ENCODE data around the gene LAMA5. TPM values are rescaled to one million over a fixed set of nuclear protein-coding genes. Genes with fewer than 3 reads are reported as not detected.

LAMA5 gene
- polyA plus RNA-seq, 3 donors: 0.05 TPM; not detected in 2

- Histone ChIP-seq H3K4me1 (ENCODE audit: control insufficient read depth in 1 of 2, insufficient read depth in 2 of 2, low read length in 2 of 2) (no peaks in the 10 kb centered on the region), H3K9me3 (replicated peaks in 1 of 2; ENCODE audit: control insufficient read depth in 1 of 2, insufficient read depth in 1 of 2, low read length in 2 of 2) (peaks cover 0 to 2% of the 10 kb centered on the region in 2 donors), H3K4me2 (replicated peaks; ENCODE audit: extremely low read depth, low read length, poor library complexity, severe bottlenecking) (no peak overlapping the region), H4K20me1 (ENCODE audit: insufficient read depth, low read length) (peaks cover 29% of the 10 kb centered on the region), H3K27ac (ENCODE audit: low read depth in 1 of 2, low read length in 2 of 2) (no peak overlapping the region), H2AFZ (ENCODE audit: insufficient read depth, low read depth, low read length, poor library complexity, severe bottlenecking) (no peak overlapping the region), H3K79me2 (ENCODE audit: insufficient read depth, low read length) (no peaks in the 10 kb centered on the region), H3K36me3 (replicated peaks in 1 of 2; ENCODE audit: control insufficient read depth in 1 of 2, insufficient read depth in 2 of 2, low read length in 2 of 2) (peaks cover 78 to 89% of the 10 kb centered on the region in 2 donors), H3K4me3 (replicated peaks in 1 of 3; ENCODE audit: low read depth in 2 of 3, low read length in 3 of 3) (no peak overlapping the region), H3K9ac (ENCODE audit: insufficient read depth, low read length, poor library complexity, severe bottlenecking) (no peak overlapping the region), H3K27me3 (ENCODE audit: control insufficient read depth in 2 of 2, insufficient read depth in 2 of 2, low read length in 2 of 2) (no peaks in the 10 kb centered on the region)
- WGBS (ENCODE audit: insufficient coverage): 91% methylated on average over 5 of the region's 10 CpGs
- no peak for DNase-seq
- Mint-ChIP-seq H3K36me3 (peaks cover 63 to 85% of the 10 kb centered on the region in 2 donors), H3K9me3 (peaks cover 0 to 7% (median 5%) of the 10 kb centered on the region in 7 donors), H3K27ac (no peak overlapping the region), H3K4me1 (no peaks in the 10 kb centered on the region), H3K27me3 (ENCODE audit: low read depth in 3 of 3) (peaks cover 0 to 3% (median 0%) of the 10 kb centered on the region in 3 donors), H3K4me3 (no peak overlapping the region)
- intact Hi-C loops (cut with micrococcal nuclease): no loop called here
- TF ChIP-seq CTCF (IDR thresholded peaks at IDR 0.05): no peak
These were observed 99.6 kb downstream of the LAMA5 start for GRCh38 chr20:62267543-62267942.

- Histone ChIP-seq H3K79me2 (ENCODE audit: insufficient read depth, low read length) (no peaks in the 10 kb centered on the region), H3K4me2 (replicated peaks; ENCODE audit: extremely low read depth, low read length, poor library complexity, severe bottlenecking) (no peak overlapping the region), H3K9ac (ENCODE audit: insufficient read depth, low read length, poor library complexity, severe bottlenecking) (no peak overlapping the region), H3K4me3 (replicated peaks in 1 of 3; ENCODE audit: low read depth in 2 of 3, low read length in 3 of 3) (no peak overlapping the region), H2AFZ (ENCODE audit: insufficient read depth, low read depth, low read length, poor library complexity, severe bottlenecking) (no peak overlapping the region), H4K20me1 (ENCODE audit: insufficient read depth, low read length) (peaks cover 29% of the 10 kb centered on the region), H3K4me1 (ENCODE audit: control insufficient read depth in 1 of 2, insufficient read depth in 2 of 2, low read length in 2 of 2) (no peaks in the 10 kb centered on the region), H3K36me3 (replicated peaks in 1 of 2; ENCODE audit: control insufficient read depth in 1 of 2, insufficient read depth in 2 of 2, low read length in 2 of 2) (peaks cover 78 to 89% of the 10 kb centered on the region in 2 donors), H3K9me3 (replicated peaks in 1 of 2; ENCODE audit: control insufficient read depth in 1 of 2, insufficient read depth in 1 of 2, low read length in 2 of 2) (peaks cover 0 to 2% of the 10 kb centered on the region in 2 donors), H3K27ac (ENCODE audit: low read depth in 1 of 2, low read length in 2 of 2) (no peak overlapping the region), H3K27me3 (ENCODE audit: control insufficient read depth in 2 of 2, insufficient read depth in 2 of 2, low read length in 2 of 2) (no peaks in the 10 kb centered on the region)
- no peak for DNase-seq
- H3K4me3 Mint-ChIP-seq: no peak overlapping the region
- H3K9me3 Mint-ChIP-seq: peaks cover 0 to 7% (median 5%) of the 10 kb centered on the region in 7 donors
- H3K36me3 Mint-ChIP-seq: peaks cover 63 to 85% of the 10 kb centered on the region in 2 donors
- no peaks in the 10 kb centered on the region for H3K4me1 Mint-ChIP-seq
- H3K27ac Mint-ChIP-seq: peak overlapping the region in 1 of 7 donors; percentile 37
- 98% methylated on average over 9 of the region's 13 CpGs for WGBS (ENCODE audit: insufficient coverage)
- no peak for TF ChIP-seq CTCF (IDR thresholded peaks at IDR 0.05)
- H3K27me3 Mint-ChIP-seq (ENCODE audit: low read depth in 3 of 3): peaks cover 0 to 3% (median 0%) of the 10 kb centered on the region in 3 donors
- intact Hi-C loops (cut with micrococcal nuclease): no loop called here
These were observed 100.3 kb downstream of the LAMA5 start for GRCh38 chr20:62266851-62267250.
